Neural cell (in vitro differentiated cells): ENCODE results near the gene EEIG1. TPM values are rescaled to one million over a fixed set of nuclear protein-coding genes. Genes with fewer than 3 reads are reported as not detected.

Experiments used
- H2AFZ ChIP-seq: fragments of 200-600, 300-800 bp; sonication (generic), shearing (Covaris generic); 2 replicates; pipeline ENCODE4 v1.6.0; 2014; ENCODE audit warnings: low read depth, mild to moderate bottlenecking, antibody characterized with exemption, low read length, moderate library complexity
- H3F3A ChIP-seq: fragments of 200-600 bp; shearing (Covaris generic); 2 replicates; pipeline ENCODE4 v1.6.1; 2016; ENCODE audit warnings: mild to moderate bottlenecking, moderate library complexity, mixed read lengths, antibody characterized with exemption, low read length; ENCODE audit not compliant: insufficient read depth, poor library complexity, severe bottlenecking
- H3K27ac ChIP-seq: fragments of 200-600, 300-800 bp; sonication (generic), shearing (Covaris generic); 2 replicates; pipeline ENCODE4 v1.5.1; 2014; ENCODE audit warnings: mild to moderate bottlenecking, low read length, moderate library complexity
- H3K27me3 ChIP-seq: fragments of 300-800, 200-600 bp; sonication (generic), shearing (Covaris generic); 2 replicates; pipeline ENCODE4 v1.6.0; 2014; ENCODE audit warnings: mild to moderate bottlenecking, low read depth, low read length, moderate library complexity; ENCODE audit not compliant: insufficient read depth
- H3K36me3 ChIP-seq: fragments of 300-800, 200-600 bp; sonication (generic), shearing (Covaris generic); 2 replicates; pipeline ENCODE4 v1.5.1; 2014; ENCODE audit warnings: mild to moderate bottlenecking, antibody characterized with exemption, low read length, moderate library complexity; ENCODE audit not compliant: insufficient read depth
- H3K4me2 ChIP-seq: fragments of 300-800, 200-600 bp; sonication (generic), shearing (Covaris generic); 2 replicates; pipeline ENCODE4 v1.6.0; 2014; ENCODE audit warnings: mild to moderate bottlenecking, low read length
- H3K4me3 ChIP-seq: fragments of 300-800, 200-600 bp; sonication (generic), shearing (Covaris generic); 2 replicates; pipeline ENCODE4 v1.5.1; 2014; ENCODE audit warnings: mild to moderate bottlenecking, low read length, moderate library complexity
- H3K79me2 ChIP-seq: fragments of 200-600 bp; shearing (Covaris generic); replicated peaks from 2 replicates; pipeline ENCODE4 v1.6.0; 2014; ENCODE audit warnings: mild to moderate bottlenecking, low read length, moderate library complexity; ENCODE audit not compliant: insufficient read depth
- H3K9ac ChIP-seq: fragments of 300-800, 200-600 bp; sonication (generic), shearing (Covaris generic); 2 replicates; pipeline ENCODE4 v1.6.1; 2016; ENCODE audit warnings: mild to moderate bottlenecking, low read length, mixed read lengths
- H3K9me2 ChIP-seq: fragments of 200-600 bp; shearing (Covaris generic); 2 replicates; pipeline ENCODE4 v1.6.1; 2016; ENCODE audit warnings: mild to moderate bottlenecking, low read length, mixed read lengths; ENCODE audit not compliant: insufficient read depth
- H3K9me3 ChIP-seq: fragments of 200-600, 300-800 bp; sonication (generic), shearing (Covaris generic); 2 replicates; pipeline ENCODE4 v1.6.1; 2016; ENCODE audit warnings: mild to moderate bottlenecking, mixed run types, low read length, moderate library complexity, mixed read lengths
- H4K20me1 ChIP-seq: fragments of 200-600 bp; shearing (Covaris generic); 2 replicates; pipeline ENCODE4 v1.6.1; 2016; ENCODE audit warnings: mild to moderate bottlenecking, mixed run types; ENCODE audit not compliant: insufficient read depth
- CTCF ChIP-seq: fragments of 450-650 bp; IDR thresholded peaks from 2 replicates; pipeline ENCODE4 v1.5.1; 2014; ENCODE audit warnings: antibody characterized with exemption, mild to moderate bottlenecking, moderate library complexity; ENCODE audit not compliant: poor library complexity, severe bottlenecking
- EP300 ChIP-seq: fragments of 450-650 bp; conservative IDR thresholded peaks from 2 replicates; pipeline ENCODE4 v1.6.1; 2014; ENCODE audit warnings: antibody characterized with exemption, mild to moderate bottlenecking, moderate library complexity; ENCODE audit not compliant: poor library complexity, severe bottlenecking
- EZH2 ChIP-seq: fragments of 200-600, 300-800 bp; shearing (Covaris generic), sonication (generic); IDR thresholded peaks from 2 replicates; pipeline ENCODE4 v1.6.1; 2014; ENCODE audit warnings: antibody characterized with exemption, low read length, borderline replicate concordance, mild to moderate bottlenecking; ENCODE audit not compliant: insufficient read depth, poor library complexity, severe bottlenecking
- MXI1 ChIP-seq: fragments of 450-650 bp; conservative IDR thresholded peaks from 2 replicates; pipeline ENCODE4 v1.6.1; 2014; ENCODE audit warnings: antibody characterized with exemption, mild to moderate bottlenecking; ENCODE audit not compliant: poor library complexity, severe bottlenecking
- POLR2AphosphoS5 ChIP-seq: IDR thresholded peaks from 2 replicates; pipeline ENCODE4 v1.6.1; 2012
- RAD21 ChIP-seq: fragments of 450-650 bp; conservative IDR thresholded peaks from 2 replicates; pipeline ENCODE4 v1.6.1; 2014; ENCODE audit warnings: antibody characterized with exemption, mild to moderate bottlenecking, moderate library complexity
- REST ChIP-seq: IDR thresholded peaks from 2 replicates; pipeline ENCODE4 v1.6.1; 2012; ENCODE audit warnings: borderline replicate concordance
- SMC3 ChIP-seq: fragments of 450-650 bp; conservative IDR thresholded peaks from 2 replicates; pipeline ENCODE4 v1.6.1; 2014; ENCODE audit warnings: antibody characterized with exemption, mild to moderate bottlenecking, moderate library complexity; ENCODE audit not compliant: poor library complexity
- TAF1 ChIP-seq: IDR thresholded peaks from 2 replicates; pipeline ENCODE4 v1.6.1; 2012; ENCODE audit warnings: low read depth
- polyA plus RNA-seq: library from polyadenylated mRNA; depleted of rRNA; stranded (reverse); fragments of >200 nt; gene quantifications from 2 replicates; pipeline ENCODE4 v1.2.3, GENCODE V29; 2014

Gene EEIG1
- polyA plus RNA-seq, 1 donor from 2014 or later: 6.7 TPM

DNA sequence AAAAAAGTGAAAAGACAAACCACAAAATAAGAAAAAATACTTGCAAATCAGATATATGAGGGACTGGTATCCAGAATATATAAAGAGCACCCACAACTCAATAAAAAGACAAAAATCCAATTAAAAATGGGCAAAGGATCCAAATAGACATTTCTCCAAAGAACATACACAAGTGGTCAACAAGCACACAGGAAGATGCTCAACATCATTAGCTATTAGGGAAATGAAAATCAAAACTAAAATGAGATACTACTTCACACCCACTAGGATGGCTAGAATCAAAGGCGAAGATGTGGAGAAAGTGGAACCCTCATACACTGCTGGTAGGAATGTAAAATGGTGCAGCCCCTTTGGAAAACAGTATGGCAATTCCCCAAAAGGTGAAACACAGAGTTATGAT, 22.1 kb downstream of the EEIG1 start:
- Histone ChIP-seq H3K4me3 (no peak overlapping the region), H3K4me2 (no peak overlapping the region), H3K27ac (no peak overlapping the region), H3K9ac (no peak overlapping the region), H3K9me2 (no peaks in the 10 kb centered on the region), H3F3A (no peaks in the 10 kb centered on the region), H3K9me3 (no peaks in the 10 kb centered on the region), H4K20me1 (no peaks in the 10 kb centered on the region), H3K79me2 (peaks cover 21% of the 10 kb centered on the region), H2AFZ (no peak overlapping the region), H3K36me3 (no peaks in the 10 kb centered on the region), H3K27me3 (no peaks in the 10 kb centered on the region)
- TF ChIP-seq EP300 (no peak), CTCF (no peak), REST (no peak), POLR2AphosphoS5 (no peak), MXI1 (no peak), EZH2 (no peak), SMC3 (no peak), TAF1 (no peak), RAD21 (no peak)

GRCh38 chr9:127955294-127956015, 25.3 kb downstream of the EEIG1 start:
- H3K9me3 ChIP-seq: no peaks in the 10 kb centered on the region
- no peaks in the 10 kb centered on the region for H4K20me1 ChIP-seq
- no peak overlapping the region for H3K4me2 ChIP-seq
- H3K27me3 ChIP-seq: no peaks in the 10 kb centered on the region
- H3K9ac ChIP-seq: no peak overlapping the region
- TF ChIP-seq CTCF: peak; percentile 44
- TF ChIP-seq SMC3: peak; percentile 59
- no peak for TF ChIP-seq RAD21
- peaks cover 18% of the 10 kb centered on the region for H3K79me2 ChIP-seq
- no peak overlapping the region for H2AFZ ChIP-seq
- no peaks in the 10 kb centered on the region for H3K36me3 ChIP-seq
- no peak overlapping the region for H3K4me3 ChIP-seq
- no peaks in the 10 kb centered on the region for H3K9me2 ChIP-seq
- no peak overlapping the region for H3K27ac ChIP-seq
- no peaks in the 10 kb centered on the region for H3F3A ChIP-seq
